Ishikawa (cell line): Measurements from ENCODE around the gene FSTL4.

Experiments used
- CEBPB ChIP-seq: IDR thresholded peaks from 2 replicates; pipeline ENCODE4 v1.6.1; 2012
- CREB1 ChIP-seq: IDR thresholded peaks from 2 replicates; pipeline ENCODE4 v1.6.1; 2012; ENCODE audit warnings: low read depth
- EP300 ChIP-seq: IDR thresholded peaks from 2 replicates; pipeline ENCODE4 v1.6.1; 2012; ENCODE audit warnings: borderline replicate concordance
- FOXM1 ChIP-seq: IDR thresholded peaks from 2 replicates; pipeline ENCODE4 v1.6.1; 2012; ENCODE audit warnings: low read depth, borderline replicate concordance
- MAX ChIP-seq: IDR thresholded peaks from 2 replicates; pipeline ENCODE4 v1.6.1; 2012
- NFIC ChIP-seq: IDR thresholded peaks from 2 replicates; pipeline ENCODE4 v1.6.1; 2012
- RAD21 ChIP-seq: IDR thresholded peaks from 2 replicates; pipeline ENCODE4 v1.6.1; 2012; ENCODE audit warnings: low read depth
- TAF1 ChIP-seq: IDR thresholded peaks from 2 replicates; pipeline ENCODE4 v1.6.1; 2012; ENCODE audit warnings: low read depth, mild to moderate bottlenecking
- YY1 ChIP-seq: IDR thresholded peaks from 2 replicates; pipeline ENCODE4 v1.6.1; 2012; ENCODE audit warnings: low read depth
- ZBTB7A ChIP-seq: IDR thresholded peaks from 2 replicates; pipeline ENCODE4 v1.6.1; 2012; ENCODE audit warnings: low read depth
- TF ChIP-seq, protein P1 (sequence below): IDR thresholded peaks from 2 replicates; pipeline ENCODE4 v1.6.1; 2012

- TF ChIP-seq EP300 (no peak), ZBTB7A (no peak), CREB1 (no peak), YY1 (no peak), RAD21 (no peak), CEBPB (no peak), NFIC (no peak), MAX (no peak), FOXM1 (no peak), TAF1 (no peak)
- TF ChIP-seq, protein P1, sequence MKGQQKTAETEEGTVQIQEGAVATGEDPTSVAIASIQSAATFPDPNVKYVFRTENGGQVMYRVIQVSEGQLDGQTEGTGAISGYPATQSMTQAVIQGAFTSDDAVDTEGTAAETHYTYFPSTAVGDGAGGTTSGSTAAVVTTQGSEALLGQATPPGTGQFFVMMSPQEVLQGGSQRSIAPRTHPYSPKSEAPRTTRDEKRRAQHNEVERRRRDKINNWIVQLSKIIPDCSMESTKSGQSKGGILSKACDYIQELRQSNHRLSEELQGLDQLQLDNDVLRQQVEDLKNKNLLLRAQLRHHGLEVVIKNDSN: no peak
Observed at GRCh38 chr5:133314086-133314485, 298.3 kb downstream of the FSTL4 start.
